Muscle of leg (tissue), 9 donors: Measurements from ENCODE around the gene CST9. TPM values are rescaled to one million over a fixed set of nuclear protein-coding genes. Genes with fewer than 3 reads are reported as not detected.

ENCODE experiments used
- polyA plus RNA-seq, 8 donors: library from polyadenylated mRNA; unstranded; fragments of 120-200 nt; gene quantifications; one replicate each; pipeline versions ENCODE4 v1.2.1 to v1.2.3, GENCODE V29; 2013; ENCODE audit warnings: inconsistent platforms in 1 of 8, low replicate concordance in 1 of 8; ENCODE audit not compliant: insufficient read length in 8 of 8, insufficient read depth in 1 of 8
- total RNA-seq: library from RNA; stranded (reverse); fragments of 120-200 nt; gene quantifications from one replicate; pipeline ENCODE4 v1.2.4, GENCODE V29; 2013

CST9 gene
- total and polyA plus RNA-seq, 9 donors = not detected

Other genes with a start within 250 kb of the CST9 start
- 10.8 TPM for gene GZF1, start 243.7 kb downstream of the CST9 start, total RNA-seq
- 10 to 100 TPM in 4 of 8 donors, 1 to 10 TPM in 4; 7.1 to 13.9 (median 9.8) TPM for gene GZF1, start 243.7 kb downstream of the CST9 start, polyA plus RNA-seq
- 7.5 TPM for gene NAPB, start 184.4 kb downstream of the CST9 start, total RNA-seq
- gene NAPB, start 184.4 kb downstream of the CST9 start, polyA plus RNA-seq = 1 to 10 TPM; 5.6 to 9.2 (median 6.9) TPM
- gene CSTL1, start 166.2 kb downstream of the CST9 start, total RNA-seq = not detected
- not detected for gene CSTL1, start 166.2 kb downstream of the CST9 start, polyA plus RNA-seq
- not detected for gene CST11, start 153.0 kb downstream of the CST9 start, total RNA-seq
- not detected for gene CST11, start 153.0 kb downstream of the CST9 start, polyA plus RNA-seq
- not detected for gene CST8, start 114.8 kb downstream of the CST9 start, total RNA-seq
- gene CST8, start 114.8 kb downstream of the CST9 start, polyA plus RNA-seq = not detected
- not detected for gene CST9L, start 37.4 kb downstream of the CST9 start, total RNA-seq
- not detected for gene CST9L, start 37.4 kb downstream of the CST9 start, polyA plus RNA-seq
- gene CST3, start 32.0 kb upstream of the CST9 start, total RNA-seq = 70.0 TPM
- gene CST3, start 32.0 kb upstream of the CST9 start, polyA plus RNA-seq = 100 to 1,000 TPM in 7 of 8 donors, 10 to 100 TPM in 1; 84.7 to 145 (median 115) TPM
- gene CST4, start 83.1 kb upstream of the CST9 start, total RNA-seq = not detected
- gene CST4, start 83.1 kb upstream of the CST9 start, polyA plus RNA-seq = not detected
- not detected for gene CST1, start 145.0 kb upstream of the CST9 start, total RNA-seq
- gene CST1, start 145.0 kb upstream of the CST9 start, polyA plus RNA-seq = not detected
- gene CST2, start 220.8 kb upstream of the CST9 start, total RNA-seq = not detected
- not detected for gene CST2, start 220.8 kb upstream of the CST9 start, polyA plus RNA-seq